ENCODE results near the gene RAC3. TPM values are rescaled to one million over a fixed set of nuclear protein-coding genes. Genes with fewer than 3 reads are reported as not detected.
A peak's percentile ranks its signal among the peaks of the same experiment; 100 is the strongest.

RAC3 gene
- total RNA-seq, 4 donors from 2014 or later = 0.42 to 2.0 TPM; not detected in 2

- DNase-seq (no peak), ATAC-seq (no peak)
- Histone ChIP-seq H3K27me3 (no peaks in the 10 kb centered on the region), H3K27ac (no peak overlapping the region), H3K9me3 (no peaks in the 10 kb centered on the region), H3K4me3 (no peak overlapping the region), H3K36me3 (peaks cover 0 to 36% of the 10 kb centered on the region in 2 donors), H3K4me1 (peaks cover 3 to 10% of the 10 kb centered on the region in 2 donors)
- no peak for TF ChIP-seq POLR2A (IDR thresholded peaks at IDR 0.05)
- TF ChIP-seq CTCF (IDR thresholded peaks at IDR 0.05 in 4 of 5, conservative IDR thresholded peaks at IDR 0.05 in 1 of 5) = no peak
- intact Hi-C loops (cut with DNase I; ENCODE audit: low total_unique reads) (no loop called here), in situ Hi-C loops (cut with MboI; ENCODE audit: low sequenced_read_pairs in 4 of 4) (no loop called here)
Measured at GRCh38 chr17:81986606-81987005, 44.9 kb upstream of the RAC3 start.

GRCh38 chr17:81987161-81987770, 44.2 kb upstream of the RAC3 start:
- DNase-seq (no peak), ATAC-seq (no peak)
- Histone ChIP-seq H3K4me1 (peaks cover 10 to 16% of the 10 kb centered on the region in 2 donors), H3K27ac (no peak overlapping the region), H3K27me3 (no peaks in the 10 kb centered on the region), H3K4me3 (no peak overlapping the region), H3K9me3 (no peaks in the 10 kb centered on the region), H3K36me3 (peaks cover 0 to 36% of the 10 kb centered on the region in 2 donors)
- intact Hi-C loops (cut with DNase I; ENCODE audit: low total_unique reads) (no loop called here), in situ Hi-C loops (cut with MboI; ENCODE audit: low sequenced_read_pairs in 4 of 4) (no loop called here)
- TF ChIP-seq POLR2A (IDR thresholded peaks at IDR 0.05) (no peak), CTCF (IDR thresholded peaks at IDR 0.05 in 4 of 5, conservative IDR thresholded peaks at IDR 0.05 in 1 of 5) (no peak)

GRCh38 chr17:81990836-81991683, 40.4 kb upstream of the RAC3 start:
- in situ Hi-C loops (cut with MboI; ENCODE audit: low sequenced_read_pairs in 4 of 4) = no loop called here
- H3K36me3 ChIP-seq = peaks cover 0 to 13% of the 10 kb centered on the region in 2 donors
- DNase-seq = no peak

GRCh38 chr17:81991684-81992305, 39.7 kb upstream of the RAC3 start:
- H3K36me3 ChIP-seq = peaks cover 0 to 11% of the 10 kb centered on the region in 2 donors
- TF ChIP-seq POLR2A (IDR thresholded peaks at IDR 0.05) (peak; percentile 29 to 37), CTCF (IDR thresholded peaks at IDR 0.05 in 4 of 5, conservative IDR thresholded peaks at IDR 0.05 in 1 of 5) (peak in 1 of 5 experiments; percentile 20)
- H3K27ac ChIP-seq = peak overlapping the region; percentile 84 to 87 (median 86)
- intact Hi-C loops (cut with DNase I; ENCODE audit: low total_unique reads) (loop anchor here (1.0 kb wide), 1 partner anchor 32 kb away; no protein-coding TSS in a partner anchor), in situ Hi-C loops (cut with MboI; ENCODE audit: low sequenced_read_pairs in 4 of 4) (no loop called here)
- H3K4me1 ChIP-seq = peaks cover 17 to 23% of the 10 kb centered on the region in 2 donors
- peak; percentile 82 to 93 for DNase-seq
- H3K9me3 ChIP-seq = no peaks in the 10 kb centered on the region
- H3K27me3 ChIP-seq = no peaks in the 10 kb centered on the region
- ATAC-seq = peak; percentile 93 to 94
- H3K4me3 ChIP-seq = peak overlapping the region; percentile 32 to 59 (median 34)

More at GRCh38 chr17:81990836-81991683, 40.4 kb upstream of the RAC3 start:
- Histone ChIP-seq H3K4me3 (peak overlapping the region in 1 of 4 donors; percentile 32), H3K27me3 (no peaks in the 10 kb centered on the region), H3K9me3 (no peaks in the 10 kb centered on the region), H3K4me1 (peaks cover 17 to 23% of the 10 kb centered on the region in 2 donors), H3K27ac (peak overlapping the region; percentile 84 to 87 (median 86))
- peak in 1 of 2 donors; percentile 2 for ATAC-seq
- TF ChIP-seq POLR2A (IDR thresholded peaks at IDR 0.05) (no peak), CTCF (IDR thresholded peaks at IDR 0.05 in 4 of 5, conservative IDR thresholded peaks at IDR 0.05 in 1 of 5) (no peak)
- intact Hi-C loops (cut with DNase I; ENCODE audit: low total_unique reads) = loop anchor here (1.0 kb wide), 1 partner anchor 32 kb away; no protein-coding TSS in a partner anchor

Data from gastrocnemius medialis (tissue), 4 donors.